GM18498 (cell line): Measurements from ENCODE around the gene SDR39U1.
"Not testable (repeated sequence)": the region's sequence is repeated elsewhere in the genome, so short reads cannot be mapped to it uniquely, and the experiment has no call there.

ENCODE experiments used
- ATAC-seq: cut with Tn5 transposase; IDR thresholded peaks from one replicate; pipeline ENCODE4 v1.9.1; 2021; ENCODE audit warnings: mild to moderate bottlenecking, moderate library complexity; ENCODE audit not compliant: unreplicated experiment

SDR39U1 gene, protein sequence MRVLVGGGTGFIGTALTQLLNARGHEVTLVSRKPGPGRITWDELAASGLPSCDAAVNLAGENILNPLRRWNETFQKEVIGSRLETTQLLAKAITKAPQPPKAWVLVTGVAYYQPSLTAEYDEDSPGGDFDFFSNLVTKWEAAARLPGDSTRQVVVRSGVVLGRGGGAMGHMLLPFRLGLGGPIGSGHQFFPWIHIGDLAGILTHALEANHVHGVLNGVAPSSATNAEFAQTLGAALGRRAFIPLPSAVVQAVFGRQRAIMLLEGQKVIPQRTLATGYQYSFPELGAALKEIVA

DNA sequence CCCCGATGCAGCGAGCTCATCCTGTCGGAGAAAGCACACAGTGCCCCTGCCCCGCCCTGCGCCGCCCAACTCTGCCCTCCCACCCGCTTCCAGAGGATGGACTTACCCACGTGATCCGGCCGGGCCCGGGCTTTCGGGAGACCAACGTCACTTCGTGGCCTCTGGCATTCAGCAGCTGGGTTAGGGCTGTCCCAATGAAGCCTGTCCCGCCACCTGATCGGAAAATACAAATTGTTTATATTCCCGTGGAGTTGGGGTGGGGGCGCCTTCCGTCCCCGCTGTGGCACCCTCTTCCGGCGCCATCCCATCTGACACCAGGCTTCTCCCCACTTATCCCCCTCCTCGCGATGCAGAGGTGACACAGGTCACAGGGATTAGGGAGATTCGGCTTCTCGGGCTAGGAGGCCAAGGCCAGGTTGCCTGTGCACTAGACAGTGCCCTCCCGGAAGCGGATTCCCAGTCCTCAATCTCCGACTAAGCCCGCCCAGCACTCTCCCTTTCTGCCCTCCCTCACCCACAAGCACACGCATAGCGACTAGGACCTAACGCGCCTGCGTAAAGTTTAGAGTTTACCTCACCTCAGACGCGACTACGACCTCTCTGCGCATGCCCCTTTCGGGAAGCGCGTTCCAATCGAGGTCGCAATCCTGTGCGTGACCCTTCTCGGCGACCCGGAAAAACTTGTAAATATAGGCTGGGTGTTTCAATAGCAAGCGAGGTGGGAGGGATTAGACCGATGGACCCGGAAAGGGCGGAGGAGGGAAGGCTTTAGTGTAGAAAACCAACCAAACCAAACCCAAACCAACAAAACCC lies at the start of gene SDR39U1:
Gene SDR39U1, minus strand, starts transcription at position 537 of the 813 bp plus-strand sequence. Its CDS starts 7 bp downstream, at position 530.
- peak; percentile 90 for ATAC-seq

- not testable (repeated sequence) for ATAC-seq
Measured at GRCh38 chr14:24491586-24492408, 49.2 kb upstream of the SDR39U1 start.

DNA sequence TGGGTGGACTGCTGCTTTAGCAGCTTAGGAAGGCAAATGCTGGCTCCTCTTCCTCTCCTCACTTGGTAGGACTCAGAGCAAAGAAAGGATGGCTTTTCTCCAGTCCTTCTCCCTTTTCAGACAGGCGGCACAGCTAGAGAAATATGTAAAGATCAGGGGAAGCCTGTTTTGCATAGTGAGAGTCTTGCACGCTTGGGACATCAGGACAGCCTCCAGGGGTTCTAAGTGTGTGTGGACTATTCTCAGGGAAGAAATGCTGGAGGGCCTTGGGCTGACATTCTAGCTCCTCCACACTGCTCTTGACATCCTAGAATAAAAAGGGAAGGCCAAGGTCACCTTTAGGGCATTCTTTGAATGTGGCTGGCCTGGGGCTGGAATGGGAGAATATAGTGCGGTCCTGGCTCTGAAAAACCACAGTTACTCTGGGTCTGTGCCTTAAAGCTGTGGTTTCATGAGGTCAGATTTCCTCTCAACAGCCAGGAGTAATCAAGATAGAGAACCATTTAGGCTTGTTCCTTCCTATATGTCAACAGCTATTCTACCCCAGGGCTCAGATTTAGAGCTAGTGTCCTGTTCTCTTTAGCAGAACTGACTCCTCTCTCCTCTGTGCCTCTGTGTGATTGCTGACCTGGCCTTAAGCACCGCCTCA lies 41.2 kb upstream of the SDR39U1 start:
- peak; percentile 58 for ATAC-seq

- ATAC-seq = not testable (repeated sequence)
Measured at GRCh38 chr14:24482699-24483303, 40.2 kb upstream of the SDR39U1 start.

GRCh38 chr14:24481622-24482324 lies 39.2 kb upstream of the SDR39U1 start:
- peak; percentile 85 for ATAC-seq

- ATAC-seq = not testable (repeated sequence)
Measured at GRCh38 chr14:24479999-24480398, 37.4 kb upstream of the SDR39U1 start.

GRCh38 chr14:24475261-24475660 lies 32.7 kb upstream of the SDR39U1 start:
- ATAC-seq = no peak

DNA sequence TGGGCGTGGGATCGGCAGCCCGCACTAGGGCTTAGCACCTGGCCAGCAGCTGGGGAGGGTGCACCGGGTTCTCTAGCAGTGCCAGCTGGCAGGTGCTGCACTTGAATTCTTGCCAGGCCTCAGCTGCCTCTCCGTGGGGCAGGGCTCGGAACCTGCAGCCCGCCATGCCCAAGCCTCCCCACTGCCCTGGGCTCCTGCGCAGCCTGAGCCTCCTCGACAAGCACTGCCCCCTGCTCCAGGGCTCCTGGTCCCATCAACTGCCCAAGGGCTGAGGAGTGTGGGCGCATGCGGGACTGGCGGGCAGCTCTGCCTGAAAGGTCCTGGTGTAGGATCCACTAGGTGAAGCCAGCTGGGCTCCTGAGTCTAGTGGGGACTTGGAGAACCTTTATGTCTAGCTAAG lies 30.6 kb upstream of the SDR39U1 start:
- ATAC-seq = no peak

GRCh38 chr14:24470450-24470849 lies 27.9 kb upstream of the SDR39U1 start:
- not testable (repeated sequence) for ATAC-seq

- ATAC-seq = no peak
Measured at GRCh38 chr14:24465805-24466204, 23.2 kb upstream of the SDR39U1 start.

GRCh38 chr14:24465368-24465767 lies 22.8 kb upstream of the SDR39U1 start:
- ATAC-seq = no peak

- ATAC-seq = no peak
Measured at GRCh38 chr14:24463884-24464785, 21.6 kb upstream of the SDR39U1 start.

DNA sequence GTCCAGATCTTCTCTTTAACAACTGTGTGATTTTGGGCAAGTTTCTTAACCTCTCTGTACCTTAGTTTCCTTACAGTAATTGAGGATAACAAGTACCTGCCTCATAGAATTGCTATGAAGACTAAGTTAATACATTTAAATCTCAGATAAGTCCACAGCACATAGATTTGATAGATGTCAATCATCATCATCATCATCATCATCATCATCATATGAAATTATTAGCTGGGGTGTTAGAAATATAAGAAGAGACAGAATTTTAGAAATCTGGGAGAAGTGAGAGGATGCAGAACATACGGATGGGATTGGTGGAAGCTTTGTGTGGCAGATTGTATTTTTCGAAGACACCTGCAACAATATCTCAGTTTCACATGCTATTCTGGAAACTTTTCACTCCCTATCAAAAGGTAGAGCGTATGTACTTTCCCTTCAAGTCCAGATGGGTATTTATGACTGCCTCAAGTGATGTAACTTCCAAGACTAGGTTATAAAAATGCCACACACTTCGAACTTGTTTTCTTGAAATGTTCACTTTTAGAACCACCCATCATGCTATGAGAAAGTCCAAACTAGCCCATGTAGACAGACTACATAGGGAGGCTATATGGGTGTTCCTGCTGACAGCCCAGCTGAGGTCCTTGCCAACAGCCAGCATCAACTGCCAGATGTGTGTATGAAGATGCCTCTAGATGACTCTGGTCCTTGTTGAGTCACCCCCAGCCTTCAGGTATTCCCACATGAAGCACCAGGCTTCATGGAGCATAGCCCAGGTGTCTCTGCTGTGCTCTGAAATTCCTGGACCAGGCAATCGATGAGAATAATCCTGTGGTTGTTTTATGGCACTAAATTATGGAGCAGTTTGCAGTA lies 20.7 kb upstream of the SDR39U1 start:
- no peak for ATAC-seq

GRCh38 chr14:24461336-24461735 lies 18.8 kb upstream of the SDR39U1 start:
- ATAC-seq = no peak

GRCh38 chr14:24459331-24459730 lies 16.8 kb upstream of the SDR39U1 start:
- no peak for ATAC-seq

- no peak for ATAC-seq
Measured at GRCh38 chr14:24458736-24459135, 16.2 kb upstream of the SDR39U1 start.

DNA sequence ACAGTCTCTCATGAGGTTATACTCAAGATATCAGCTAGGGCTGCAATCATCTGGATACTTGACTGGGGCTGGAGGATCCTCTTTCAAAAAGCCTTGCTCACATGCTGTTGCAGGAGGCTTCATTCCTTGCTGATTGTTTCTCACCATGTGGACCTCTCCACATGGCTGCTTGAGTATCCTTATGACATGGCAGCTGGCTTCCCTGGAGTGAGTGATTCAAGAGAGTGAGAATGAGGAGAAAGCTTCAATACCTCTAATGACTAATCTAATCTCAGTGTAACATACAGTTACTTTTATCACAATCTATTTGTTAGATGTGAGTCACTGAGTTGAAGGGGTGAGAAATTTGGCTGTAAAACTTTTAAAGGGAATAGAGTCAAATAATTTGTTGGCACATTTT lies 14.4 kb upstream of the SDR39U1 start:
- ATAC-seq = no peak

DNA sequence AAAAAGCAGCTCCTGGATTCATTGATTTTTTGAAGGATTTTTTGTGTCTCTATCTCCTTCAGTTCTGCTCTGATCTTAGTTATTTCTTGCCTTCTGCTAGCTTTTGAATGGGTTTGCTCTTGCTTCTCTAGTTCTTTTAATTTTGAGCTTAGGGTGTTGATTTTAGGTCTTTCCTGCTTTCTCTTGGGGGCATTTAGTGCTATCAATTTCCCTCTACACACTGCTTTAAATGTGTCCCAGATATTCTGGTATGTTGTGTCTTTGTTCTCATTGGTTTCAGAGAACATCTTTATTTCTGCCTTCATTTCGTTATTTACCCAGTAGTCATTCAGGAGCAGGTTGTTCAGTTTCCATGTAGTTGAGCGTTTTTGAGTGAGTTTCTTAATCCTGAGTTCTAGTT lies 8.3 kb upstream of the SDR39U1 start:
- ATAC-seq = not testable (repeated sequence)
